Esophagus squamous epithelium (tissue), 5 donors: ENCODE data around the gene RPSA. TPM values are rescaled to one million over a fixed set of nuclear protein-coding genes. Genes with fewer than 3 reads are reported as not detected.
A peak's percentile ranks its signal among the peaks of the same experiment; 100 is the strongest.
"Not testable (repeated sequence)": the region's sequence is repeated elsewhere in the genome, so short reads cannot be mapped to it uniquely, and the experiment has no call there.

Experiments used
- DNase-seq: peaks from one replicate; lab custom pipeline; 2025; lab: John Stamatoyannopoulos, UW
- H3K27ac ChIP-seq, 4 donors: fragments of 200-600 bp; sonication (generic); one replicate each; pipeline ENCODE4 v1.5.1; 2016 to 2019; ENCODE audit warnings: mild to moderate bottlenecking in 1 of 4
- H3K27me3 ChIP-seq, 4 donors: fragments of 200-600 bp; sonication (generic); 1 replicate in 3 of 4; 2 replicates in 1 of 4; pipeline versions ENCODE4 v1.5.1 to v1.6.0; 2017 to 2021; ENCODE audit warnings: antibody characterized with exemption in 1 of 4
- H3K36me3 ChIP-seq, 3 donors: fragments of 200-600 bp; sonication (generic); one replicate each; pipeline ENCODE4 v1.5.1; 2016 to 2019
- H3K4me1 ChIP-seq, 3 donors: fragments of 200-600 bp; sonication (generic); one replicate each; pipeline ENCODE4 v1.5.1; 2017 to 2019
- H3K4me3 ChIP-seq, 4 donors: fragments of 200-600 bp; sonication (generic); 1 replicate in 3 of 4; 2 replicates in 1 of 4; pipeline ENCODE4 v1.5.1; 2016 to 2019; ENCODE audit warnings: mild to moderate bottlenecking in 2 of 4, moderate library complexity in 1 of 4
- H3K9me3 ChIP-seq, 3 donors: fragments of 200-600 bp; sonication (generic); one replicate each; pipeline ENCODE4 v1.5.1; 2016 to 2019
- CTCF ChIP-seq, 6 experiments: fragments of 450-650 bp in 4 of 6; fragments of 200-600 bp in 2 of 6; sonication (generic) in 2 of 6; IDR thresholded peaks; one replicate each; pipeline ENCODE4 v1.5.1; 2016 to 2019; ENCODE audit warnings: antibody characterized with exemption in 6 of 6, mild to moderate bottlenecking in 4 of 6, moderate library complexity in 4 of 6
- POLR2A ChIP-seq, 4 donors: fragments of 450-650 bp; IDR thresholded peaks; one replicate each; pipeline ENCODE4 v1.6.1; 2017; ENCODE audit warnings: antibody characterized with exemption in 4 of 4, mild to moderate bottlenecking in 4 of 4, moderate library complexity in 3 of 4
- WGBS, 2 donors: methylation state at CpG; one replicate each; pipeline ENCODE4 v1.1.5; 2018; 5-methylcytosine and 5-hydroxymethylcytosine counted together
- intact Hi-C: fragments of 100-400 bp; cut with DNase I; formaldehyde crosslinking; loops from one replicate; pipeline ENCODE4 v1.15.0; 2022
- total RNA-seq, 4 donors: library from RNA; depleted of rRNA; stranded (reverse); fragments of >200 nt; gene quantifications; one replicate each; pipeline ENCODE4 v1.1.0, GENCODE V29; 2016
- donor health status: DM: yes; HTN: yes; CAD: no.

The RPSA gene
- total RNA-seq, 4 donors from 2014 or later = 868 to 1,955 (median 1,497) TPM

GRCh38 chr3:39414421-39414907 lies 7.9 kb downstream of the RPSA start:
- TF ChIP-seq CTCF (IDR thresholded peaks at IDR 0.05) (no peak), POLR2A (IDR thresholded peaks at IDR 0.05) (no peak)
- Histone ChIP-seq H3K27me3 (no peaks in the 10 kb centered on the region), H3K4me3 (no peak overlapping the region), H3K9me3 (no peaks in the 10 kb centered on the region), H3K36me3 (peaks cover 12 to 52% (median 27%) of the 10 kb centered on the region in 3 donors), H3K27ac (peak overlapping the region; percentile 28 to 44 (median 42)), H3K4me1 (peaks cover 0 to 79% (median 7%) of the 10 kb centered on the region in 3 donors)
- intact Hi-C loops = no loop called here
- 19 to 57% methylated on average over 2 of the region's 2 CpGs for WGBS, 2 donors
- no peak for DNase-seq

- H3K9me3 ChIP-seq, intact Hi-C loops, H3K27me3 ChIP-seq, DNase-seq, H3K4me3 ChIP-seq, H3K27ac ChIP-seq: not testable (repeated sequence)
- peaks cover 10 to 43% (median 24%) of the 10 kb centered on the region in 3 donors for H3K36me3 ChIP-seq
- peaks cover 0 to 79% (median 2%) of the 10 kb centered on the region in 3 donors for H3K4me1 ChIP-seq
- WGBS, 2 donors = 73 to 78% methylated on average over 2 to 3 of the region's 3 CpGs
Measured at GRCh38 chr3:39415302-39415701, 8.8 kb downstream of the RPSA start.

DNA sequence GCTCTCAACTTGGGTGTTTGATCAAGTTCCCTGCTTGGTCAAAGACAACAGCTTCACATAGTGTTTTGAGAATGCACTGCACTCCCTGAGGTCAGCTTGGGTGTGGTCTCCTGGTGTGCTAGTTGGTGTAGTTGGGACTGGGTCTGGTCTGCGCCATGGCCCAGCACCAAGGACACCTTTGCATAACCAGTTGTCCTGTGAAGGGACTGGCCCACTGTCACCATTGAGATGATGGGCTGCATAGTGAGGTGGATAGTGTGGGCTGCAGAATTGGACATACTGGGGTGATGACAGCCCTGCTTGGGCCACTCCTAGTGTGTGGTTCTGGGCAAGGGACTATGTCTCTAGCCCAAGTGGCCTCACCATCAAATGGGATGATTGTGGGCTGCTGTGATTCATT lies 9.5 kb downstream of the RPSA start:
- no peak for DNase-seq
- TF ChIP-seq CTCF (IDR thresholded peaks at IDR 0.05) = no peak
- no peak for TF ChIP-seq POLR2A (IDR thresholded peaks at IDR 0.05)
- WGBS, 2 donors = 100% methylated on average over 1 of the region's 1 CpG
- H3K27me3 ChIP-seq = no peaks in the 10 kb centered on the region
- H3K4me1 ChIP-seq = peaks cover 0 to 74% (median 0%) of the 10 kb centered on the region in 3 donors
- intact Hi-C loops = no loop called here
- peaks cover 8 to 37% (median 17%) of the 10 kb centered on the region in 3 donors for H3K36me3 ChIP-seq
- H3K4me3 ChIP-seq = no peak overlapping the region
- no peak overlapping the region for H3K27ac ChIP-seq
- H3K9me3 ChIP-seq = no peaks in the 10 kb centered on the region

- 42 to 43% methylated on average over 3 of the region's 3 CpGs for WGBS, 2 donors
Measured at GRCh38 chr3:39416998-39417397, 10.5 kb downstream of the RPSA start.

DNA sequence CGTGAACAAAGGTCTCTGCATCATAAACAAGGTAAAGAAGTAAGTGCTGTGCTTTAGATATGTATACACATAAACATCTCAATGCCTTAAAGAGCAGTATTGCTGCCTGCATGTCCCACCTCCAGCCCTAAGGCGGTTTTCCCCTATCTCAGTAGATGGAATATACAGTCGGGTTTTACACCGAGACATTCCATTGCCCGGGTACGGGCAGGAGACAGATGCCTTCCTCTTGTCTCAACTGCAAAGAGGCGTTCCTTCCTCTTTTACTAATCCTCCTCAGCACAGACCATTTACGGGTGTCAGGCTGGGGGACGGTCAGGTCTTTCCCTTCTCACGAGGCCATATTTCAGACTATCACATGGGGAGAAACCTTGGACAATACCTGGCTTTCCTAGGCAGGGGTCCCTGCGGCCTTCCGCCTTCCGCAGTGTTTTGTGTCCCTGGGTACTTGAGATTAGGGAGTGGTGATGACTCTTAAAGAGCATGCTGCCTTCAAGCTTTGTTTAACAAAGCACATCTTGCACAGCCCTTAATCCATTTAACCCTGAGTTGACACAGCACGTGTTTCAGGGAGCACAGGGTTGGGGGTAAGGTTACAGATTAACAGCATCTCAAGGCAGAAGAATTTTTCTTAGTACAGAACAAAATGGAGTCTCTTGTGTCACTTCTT lies 12.2 kb downstream of the RPSA start:
- H3K9me3 ChIP-seq, H3K27me3 ChIP-seq, intact Hi-C loops, H3K4me3 ChIP-seq, H3K36me3 ChIP-seq, DNase-seq, H3K27ac ChIP-seq: not testable (repeated sequence)
- peaks cover 0 to 47% (median 0%) of the 10 kb centered on the region in 3 donors for H3K4me1 ChIP-seq
- 65 to 70% methylated on average over 9 of the region's 14 CpGs for WGBS, 2 donors

More at GRCh38 chr3:39416998-39417397, 10.5 kb downstream of the RPSA start:
- Histone ChIP-seq H3K4me1 (peaks cover 0 to 64% (median 0%) of the 10 kb centered on the region in 3 donors), H3K36me3 (peaks cover 0 to 26% (median 14%) of the 10 kb centered on the region in 3 donors)
- H3K27me3 ChIP-seq, H3K27ac ChIP-seq, H3K4me3 ChIP-seq, intact Hi-C loops, DNase-seq, H3K9me3 ChIP-seq: not testable (repeated sequence)

- no peaks in the 10 kb centered on the region for H3K36me3 ChIP-seq
- H3K27me3 ChIP-seq = no peaks in the 10 kb centered on the region
- 25 to 67% methylated on average over 2 of the region's 2 CpGs for WGBS, 2 donors
- intact Hi-C loops = no loop called here
- no peak for DNase-seq
- H3K4me1 ChIP-seq = peaks cover 0 to 35% (median 0%) of the 10 kb centered on the region in 3 donors
- H3K27ac ChIP-seq = peak overlapping the region in 1 of 4 donors; percentile 42
- H3K4me3 ChIP-seq = no peak overlapping the region
- TF ChIP-seq CTCF (IDR thresholded peaks at IDR 0.05) = no peak
- H3K9me3 ChIP-seq = no peaks in the 10 kb centered on the region
Measured at GRCh38 chr3:39419742-39420315, 13.3 kb downstream of the RPSA start.
